Measurements from ENCODE around the gene REEP1.

- TF ChIP-seq, protein P1, sequence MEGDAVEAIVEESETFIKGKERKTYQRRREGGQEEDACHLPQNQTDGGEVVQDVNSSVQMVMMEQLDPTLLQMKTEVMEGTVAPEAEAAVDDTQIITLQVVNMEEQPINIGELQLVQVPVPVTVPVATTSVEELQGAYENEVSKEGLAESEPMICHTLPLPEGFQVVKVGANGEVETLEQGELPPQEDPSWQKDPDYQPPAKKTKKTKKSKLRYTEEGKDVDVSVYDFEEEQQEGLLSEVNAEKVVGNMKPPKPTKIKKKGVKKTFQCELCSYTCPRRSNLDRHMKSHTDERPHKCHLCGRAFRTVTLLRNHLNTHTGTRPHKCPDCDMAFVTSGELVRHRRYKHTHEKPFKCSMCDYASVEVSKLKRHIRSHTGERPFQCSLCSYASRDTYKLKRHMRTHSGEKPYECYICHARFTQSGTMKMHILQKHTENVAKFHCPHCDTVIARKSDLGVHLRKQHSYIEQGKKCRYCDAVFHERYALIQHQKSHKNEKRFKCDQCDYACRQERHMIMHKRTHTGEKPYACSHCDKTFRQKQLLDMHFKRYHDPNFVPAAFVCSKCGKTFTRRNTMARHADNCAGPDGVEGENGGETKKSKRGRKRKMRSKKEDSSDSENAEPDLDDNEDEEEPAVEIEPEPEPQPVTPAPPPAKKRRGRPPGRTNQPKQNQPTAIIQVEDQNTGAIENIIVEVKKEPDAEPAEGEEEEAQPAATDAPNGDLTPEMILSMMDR (conservative IDR thresholded peaks at IDR 0.05): no peak
- TF ChIP-seq EZH2 (IDR thresholded peaks at IDR 0.05; ENCODE audit: low read depth): no peak
Measured at GRCh38 chr2:86284401-86284841, 53.0 kb downstream of the REEP1 start.

All from PC-9 (cell line).